Measurements from ENCODE around the gene MYO5B.

- TF ChIP-seq, protein P1, sequence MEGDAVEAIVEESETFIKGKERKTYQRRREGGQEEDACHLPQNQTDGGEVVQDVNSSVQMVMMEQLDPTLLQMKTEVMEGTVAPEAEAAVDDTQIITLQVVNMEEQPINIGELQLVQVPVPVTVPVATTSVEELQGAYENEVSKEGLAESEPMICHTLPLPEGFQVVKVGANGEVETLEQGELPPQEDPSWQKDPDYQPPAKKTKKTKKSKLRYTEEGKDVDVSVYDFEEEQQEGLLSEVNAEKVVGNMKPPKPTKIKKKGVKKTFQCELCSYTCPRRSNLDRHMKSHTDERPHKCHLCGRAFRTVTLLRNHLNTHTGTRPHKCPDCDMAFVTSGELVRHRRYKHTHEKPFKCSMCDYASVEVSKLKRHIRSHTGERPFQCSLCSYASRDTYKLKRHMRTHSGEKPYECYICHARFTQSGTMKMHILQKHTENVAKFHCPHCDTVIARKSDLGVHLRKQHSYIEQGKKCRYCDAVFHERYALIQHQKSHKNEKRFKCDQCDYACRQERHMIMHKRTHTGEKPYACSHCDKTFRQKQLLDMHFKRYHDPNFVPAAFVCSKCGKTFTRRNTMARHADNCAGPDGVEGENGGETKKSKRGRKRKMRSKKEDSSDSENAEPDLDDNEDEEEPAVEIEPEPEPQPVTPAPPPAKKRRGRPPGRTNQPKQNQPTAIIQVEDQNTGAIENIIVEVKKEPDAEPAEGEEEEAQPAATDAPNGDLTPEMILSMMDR (IDR thresholded peaks at IDR 0.05): no peak
- no peak for TF ChIP-seq ZFX (IDR thresholded peaks at IDR 0.05; ENCODE audit: borderline replicate concordance)
Measured at GRCh38 chr18:49841236-49842217, 353.4 kb downstream of the MYO5B start.

Measured in 22Rv1 (cell line).